Umbilical cord (tissue), 2 donors: ENCODE results near the gene RTP3. TPM values are rescaled to one million over a fixed set of nuclear protein-coding genes. Genes with fewer than 3 reads are reported as not detected.
"Not testable (repeated sequence)": the region's sequence is repeated elsewhere in the genome, so short reads cannot be mapped to it uniquely, and the experiment has no call there.

ENCODE experiments used
- DNase-seq: peaks from one replicate; pipeline ENCODE4 v3.0.0-alpha.2; 2015; ENCODE audit warnings: low spot score
- total RNA-seq: library from RNA; depleted of rRNA; stranded (reverse); fragments of >200 nt; gene quantifications from one replicate; pipeline ENCODE4 v1.2.3, GENCODE V29; 2014; ENCODE audit warnings: low replicate concordance; ENCODE audit not compliant: insufficient read depth

RTP3 gene
- total RNA-seq, 1 donor from 2014 or later: 1.2 TPM

DNA sequence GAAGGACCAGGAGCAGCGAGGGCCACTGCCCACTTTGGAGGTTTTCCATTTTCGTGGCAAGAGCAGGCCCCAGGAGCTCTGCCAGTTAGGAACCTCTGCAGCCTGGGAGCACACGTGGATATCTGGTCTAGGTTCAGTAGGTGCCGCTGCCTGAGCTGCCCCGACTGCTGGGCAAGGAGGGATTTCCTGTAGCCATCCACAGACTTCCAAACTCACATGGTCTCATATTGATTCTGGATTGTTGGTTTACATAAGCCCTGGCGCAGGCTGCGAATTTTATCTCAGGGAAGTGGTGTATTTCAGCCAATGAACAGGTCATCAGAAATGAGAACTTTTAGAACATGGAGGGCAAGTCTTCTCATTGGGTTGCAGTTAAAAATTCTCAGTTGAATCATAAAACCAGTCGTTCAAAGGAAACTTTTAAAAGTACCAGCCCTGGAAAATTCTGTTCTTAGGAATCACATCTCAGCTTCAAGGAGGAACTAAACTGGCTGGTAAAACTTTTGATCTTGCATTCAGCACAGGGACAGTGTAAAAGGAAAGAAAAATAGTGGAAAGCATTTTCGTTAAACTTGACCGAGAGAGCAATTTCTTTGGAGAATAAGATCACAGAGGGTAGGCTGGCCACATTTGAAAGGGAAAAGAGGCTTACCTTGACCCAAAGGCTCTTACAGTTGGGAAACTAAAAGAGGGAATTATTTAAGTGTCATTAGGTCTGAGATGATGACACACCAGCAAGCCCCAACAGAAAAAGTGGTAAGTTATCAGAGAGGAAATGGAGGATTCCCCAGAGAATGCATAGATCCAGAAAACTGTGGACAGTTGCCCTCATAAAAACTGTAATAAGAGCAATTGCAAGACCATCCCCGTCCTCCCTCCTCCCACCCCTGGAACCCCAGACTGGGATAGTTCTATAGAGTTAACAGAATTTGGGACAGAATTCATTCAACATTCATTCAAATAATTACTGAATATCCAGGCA lies 6.4 kb upstream of the RTP3 start:
- no peak for DNase-seq

- no peak for DNase-seq
Measured at GRCh38 chr3:46492890-46493547, 4.8 kb upstream of the RTP3 start.

- DNase-seq: not testable (repeated sequence)
Measured at GRCh38 chr3:46494491-46494890, 3.3 kb upstream of the RTP3 start.

DNA sequence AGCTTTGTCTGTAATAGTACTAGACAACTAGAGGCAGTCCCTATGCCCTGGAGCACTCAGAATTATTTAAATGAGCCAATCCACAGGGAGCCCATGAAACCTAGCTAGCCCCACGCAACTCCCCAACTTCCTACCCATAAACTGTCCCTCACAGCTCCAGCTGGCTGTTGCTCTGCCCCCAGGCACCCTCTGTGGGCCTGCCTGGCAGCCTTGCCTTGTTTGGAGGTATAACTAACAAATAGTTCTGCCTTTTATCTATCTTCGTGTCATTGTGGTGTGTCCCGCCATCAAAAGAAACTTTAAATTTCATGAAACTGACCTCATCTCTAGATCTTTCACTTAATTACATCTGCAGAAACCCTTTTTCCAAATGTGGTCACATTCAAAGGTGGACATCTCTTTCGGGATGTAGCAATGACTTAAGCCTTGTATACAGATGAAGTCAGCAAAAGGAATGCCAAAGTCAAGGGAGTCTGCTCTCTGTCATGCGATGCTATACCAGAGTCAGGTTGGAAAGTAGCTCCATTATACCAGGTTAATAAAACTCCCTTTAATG lies 1.8 kb upstream of the RTP3 start:
- peak; percentile 28 for DNase-seq

GRCh38 chr3:46496746-46497555 lies 825 bp upstream of the RTP3 start:
- DNase-seq: no peak

DNA sequence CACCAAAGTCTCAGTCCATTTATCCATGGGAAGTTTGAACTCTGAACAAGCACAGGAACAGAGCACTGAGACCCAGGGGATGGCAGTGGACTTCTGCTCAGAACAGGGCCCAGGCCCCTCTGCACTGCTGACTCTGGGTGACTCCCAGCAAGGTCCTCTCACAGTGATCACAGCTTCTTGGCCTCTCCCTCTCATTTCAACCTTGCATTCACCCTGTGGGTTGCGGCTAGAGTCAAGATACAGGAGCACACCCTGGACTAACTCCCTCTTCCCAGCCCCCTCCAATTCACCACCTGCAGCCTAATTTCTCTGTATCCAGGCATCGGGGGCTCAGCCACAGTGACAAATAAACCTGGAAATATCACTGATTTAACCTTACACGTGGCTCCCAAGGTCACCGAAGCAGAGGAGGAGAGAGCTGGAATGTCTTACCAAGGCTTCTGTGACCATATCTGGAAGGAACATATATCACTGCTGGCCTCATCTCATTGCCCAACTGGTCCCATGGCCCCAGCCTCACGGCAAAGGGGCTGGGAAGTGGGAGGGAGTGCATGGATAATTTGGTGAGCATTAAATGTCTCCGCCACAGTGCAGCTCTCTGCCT lies 1.2 kb downstream of the RTP3 start:
- DNase-seq: no peak

DNA sequence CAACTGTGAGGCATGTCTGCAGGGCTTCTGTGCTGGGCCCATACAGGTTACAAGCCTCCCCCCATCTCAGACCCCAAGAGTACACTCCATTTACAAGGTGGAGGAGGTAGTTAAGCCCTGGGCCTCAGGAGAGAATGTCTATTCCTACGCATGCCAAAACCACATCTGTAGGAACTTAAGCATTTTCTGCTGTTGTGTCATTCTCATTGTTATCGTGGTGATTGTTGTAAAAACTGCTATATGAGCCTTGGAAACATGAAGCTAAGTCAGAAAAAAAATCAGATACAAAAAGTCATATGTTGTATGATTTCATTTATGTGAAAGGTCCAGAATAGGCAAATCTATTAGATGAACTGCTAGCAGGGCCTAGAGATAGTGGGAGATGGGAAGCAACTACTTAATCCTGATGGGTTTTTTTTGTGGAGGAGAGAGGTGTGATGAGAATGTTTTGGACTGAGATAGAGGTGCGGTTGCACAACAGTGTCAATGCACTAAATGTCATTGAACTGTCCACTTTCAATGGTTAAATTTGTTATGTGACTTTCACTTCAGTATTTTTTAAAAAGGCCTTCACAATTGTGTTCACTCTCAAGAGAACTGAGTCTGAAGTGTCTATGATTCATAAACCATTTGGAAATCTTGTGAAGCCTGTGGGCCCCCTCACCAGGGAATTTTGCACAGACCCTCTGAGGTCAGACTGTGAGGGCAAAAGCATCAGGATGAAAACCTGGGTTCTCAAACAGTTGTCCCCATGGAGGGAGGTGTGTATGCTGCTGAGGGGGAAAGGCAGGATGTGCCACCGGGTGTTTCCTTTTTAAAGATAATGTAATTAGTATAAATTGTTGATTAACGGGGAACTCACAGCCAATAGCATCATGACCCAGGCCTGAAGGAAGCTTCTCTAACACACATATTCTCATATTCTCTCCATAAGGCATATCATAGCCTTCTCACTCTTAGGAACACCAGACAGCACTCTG lies 3.2 kb downstream of the RTP3 start:
- no peak for DNase-seq

DNA sequence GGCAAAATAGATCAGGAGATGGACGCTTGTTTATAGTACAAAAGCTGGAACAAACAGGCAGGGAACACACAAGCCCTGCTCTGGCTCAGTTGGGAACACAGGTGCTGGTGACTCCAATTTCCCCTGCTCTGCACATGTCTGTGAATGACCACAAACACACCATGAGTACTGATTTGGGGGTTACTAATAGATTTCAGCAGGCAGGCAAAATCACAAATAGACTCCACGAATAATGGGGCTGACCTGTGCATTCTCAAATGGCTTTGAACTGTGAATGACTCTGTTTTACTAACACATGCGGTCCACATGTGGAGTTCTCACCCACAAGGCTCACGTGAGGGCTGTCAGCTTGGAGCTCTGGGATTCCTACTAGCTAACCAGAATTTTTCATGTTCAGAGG lies 3.9 kb downstream of the RTP3 start:
- DNase-seq: no peak

DNA sequence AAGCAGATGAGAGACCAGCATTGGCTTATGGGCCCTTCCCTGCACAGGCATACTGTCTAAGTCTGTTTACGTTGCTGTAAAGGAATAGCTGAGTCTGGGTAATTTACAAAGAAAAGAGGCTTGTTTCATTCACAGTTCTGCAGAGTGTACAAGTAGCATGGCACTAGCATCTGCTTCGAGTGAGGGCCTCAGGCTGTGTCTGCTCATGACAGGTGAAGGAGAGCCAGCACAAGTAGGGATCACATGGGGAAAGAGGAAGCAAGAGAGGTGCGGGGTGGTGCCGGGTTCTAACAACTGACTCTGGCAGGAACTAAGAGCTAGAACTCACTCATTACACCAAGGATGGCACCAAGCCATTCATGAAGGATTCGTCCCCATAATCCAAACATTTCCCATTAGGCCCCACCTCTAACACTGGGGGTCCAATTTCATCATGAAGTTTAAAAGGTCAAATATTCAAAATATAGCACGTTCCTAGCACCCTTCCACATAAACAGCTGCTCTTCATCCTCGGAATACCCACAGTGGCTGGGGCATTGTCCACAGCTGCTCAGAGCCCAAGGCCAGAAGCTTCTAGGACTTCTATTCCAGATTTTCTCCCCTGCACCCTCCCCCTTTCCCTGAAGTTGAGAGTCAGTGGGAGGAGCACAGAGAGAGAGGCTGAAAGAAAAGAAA lies 5.6 kb downstream of the RTP3 start:
- no peak for DNase-seq

- DNase-seq: no peak
Measured at GRCh38 chr3:46504789-46505188, 7.0 kb downstream of the RTP3 start.

DNA sequence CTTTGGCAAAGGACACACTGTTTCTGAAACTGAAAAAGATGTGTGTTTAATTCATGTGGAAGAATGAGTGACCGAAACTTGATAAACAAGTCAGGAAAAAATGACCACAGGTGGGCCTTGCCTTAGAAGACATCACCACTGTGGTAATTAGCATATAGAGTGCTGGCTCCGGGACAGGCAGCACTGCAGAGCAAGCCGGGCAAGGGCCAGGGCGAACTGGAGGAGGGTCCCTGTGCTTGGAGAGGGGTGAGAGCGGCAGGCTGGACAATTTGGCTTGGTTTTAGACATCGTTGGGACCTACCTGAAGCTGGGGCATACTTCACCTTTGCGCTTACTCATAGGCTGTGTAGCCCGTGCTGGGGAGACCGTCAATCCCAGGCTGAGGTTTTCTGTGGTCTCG lies 8.2 kb downstream of the RTP3 start:
- DNase-seq: no peak

DNA sequence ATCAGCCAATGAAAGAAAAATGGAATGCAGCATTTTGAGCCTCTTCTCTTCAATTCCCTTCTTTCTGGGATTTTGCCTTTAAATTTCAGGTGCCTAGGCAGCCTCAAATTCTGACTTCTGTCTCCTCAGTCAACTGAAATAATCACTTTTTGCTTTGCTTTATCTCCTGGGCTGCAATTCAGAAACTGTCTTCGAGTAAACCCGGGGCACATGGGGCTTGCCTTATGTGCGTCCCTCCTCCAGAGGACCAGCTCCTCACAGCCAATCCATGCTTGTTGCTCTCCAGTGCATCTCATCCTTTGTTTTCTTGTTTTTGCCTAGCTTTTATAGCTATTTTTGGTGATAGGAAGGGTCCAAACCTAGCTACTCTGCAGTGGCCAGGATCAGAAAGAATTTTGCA lies 8.8 kb downstream of the RTP3 start:
- no peak for DNase-seq

DNA sequence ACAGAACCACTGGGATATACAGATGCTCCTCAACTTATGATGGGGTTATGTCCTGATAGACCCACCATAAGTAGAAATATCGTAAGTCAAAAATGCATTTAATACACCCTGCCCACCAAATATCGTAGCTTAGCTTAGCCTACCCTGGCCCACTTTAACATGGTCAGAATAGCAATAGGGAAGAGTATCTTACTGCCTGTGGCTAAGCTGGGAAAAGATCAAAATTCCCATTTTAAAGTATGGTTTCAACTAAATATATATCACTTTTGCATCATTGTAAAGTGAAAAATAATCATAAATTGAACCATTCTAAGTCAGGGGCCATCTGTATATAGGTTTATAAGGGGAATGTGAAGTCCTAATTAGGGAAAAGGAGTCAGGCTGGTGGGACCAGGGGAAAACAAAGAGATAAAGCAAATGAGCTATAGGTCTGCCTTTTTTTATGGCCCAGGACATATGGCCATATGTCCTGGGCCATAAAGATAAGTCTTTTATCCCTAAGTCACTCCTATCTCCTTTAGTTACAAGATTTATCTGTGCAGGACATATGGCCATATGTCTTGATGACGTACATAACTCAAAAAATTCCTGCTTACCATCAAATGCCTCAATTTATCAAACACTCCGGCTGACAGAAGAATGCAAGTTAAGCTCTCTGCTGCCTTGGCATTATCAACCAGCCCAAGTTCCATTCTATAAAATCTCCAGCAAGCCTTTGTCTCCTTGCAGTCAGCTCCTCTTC lies 11.2 kb downstream of the RTP3 start:
- peak; percentile 82 for DNase-seq

GRCh38 chr3:46509661-46510187 lies 11.9 kb downstream of the RTP3 start:
- no peak for DNase-seq

- DNase-seq: no peak
Measured at GRCh38 chr3:46512191-46512749, 14.5 kb downstream of the RTP3 start.

- DNase-seq: no peak
Measured at GRCh38 chr3:46516521-46516920, 18.7 kb downstream of the RTP3 start.

GRCh38 chr3:46517016-46517783 lies 19.4 kb downstream of the RTP3 start:
- DNase-seq: no peak
